Activated CD8-positive, alpha-beta memory T cell treated with anti-CD3 and anti-CD28 coated beads for 24 hours (primary cell): Measurements from ENCODE around the gene CRYZ.
A peak's percentile ranks its signal among the peaks of the same experiment; 100 is the strongest.

Experiments used
- DNase-seq: peaks from one replicate; pipeline ENCODE4 v3.0.0-alpha.2; 2020

CRYZ gene

DNA sequence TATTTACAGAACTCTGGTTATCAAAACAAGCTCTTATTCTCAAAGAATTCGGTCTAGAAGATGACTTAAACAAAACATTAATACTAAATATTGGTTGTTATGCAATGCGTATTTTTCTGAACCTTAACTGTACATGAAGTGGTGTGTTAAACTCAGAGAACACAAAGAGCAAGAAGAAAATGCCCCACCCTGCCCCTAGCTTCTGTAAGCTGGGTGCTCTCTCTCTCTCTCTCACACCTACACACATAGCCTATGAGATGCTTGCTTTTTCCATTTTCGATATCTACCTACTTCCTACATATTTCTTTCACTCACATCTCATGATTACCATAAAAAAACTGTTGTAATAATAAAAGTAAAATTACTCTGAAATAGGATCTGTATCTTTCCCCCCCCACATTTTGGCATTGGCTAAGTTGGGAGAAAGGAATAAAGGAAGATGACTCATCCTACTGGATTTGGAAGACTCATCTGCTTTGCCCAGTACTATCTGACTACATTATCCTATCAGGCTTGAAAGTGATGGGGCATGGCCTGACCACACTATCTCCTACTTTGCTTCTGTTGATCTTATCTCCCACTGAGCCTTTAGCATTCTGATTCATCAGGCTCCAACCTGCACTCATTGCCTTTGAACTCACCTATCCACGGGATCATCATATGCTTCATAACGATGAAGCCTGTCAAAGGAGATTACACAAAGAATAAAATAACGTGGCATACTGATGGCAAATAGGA is 2.9 kb downstream of the CRYZ start:
- no peak for DNase-seq

DNA sequence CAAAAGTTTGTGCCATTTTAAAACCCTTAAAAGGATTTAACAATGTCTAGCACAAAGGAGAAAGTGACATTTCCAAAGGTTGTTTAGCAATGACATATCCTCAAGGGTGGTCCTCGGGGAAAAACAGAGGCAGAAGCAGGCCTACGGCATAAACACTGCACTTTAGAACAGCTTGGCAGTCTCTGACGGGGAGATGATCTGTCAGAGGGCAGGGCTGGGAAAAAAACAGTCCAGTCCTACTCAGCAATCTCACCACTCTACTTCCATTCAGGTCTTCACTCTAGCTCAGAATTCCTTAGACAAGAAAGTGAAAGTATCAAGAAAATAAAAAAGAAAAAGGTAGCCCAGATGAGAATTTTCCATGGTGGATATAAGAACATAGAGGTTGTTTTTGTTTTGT is 4.1 kb downstream of the CRYZ start:
- DNase-seq: no peak

GRCh38 chr1:74726063-74726462 is 6.8 kb downstream of the CRYZ start:
- DNase-seq: no peak

GRCh38 chr1:74717626-74718025 is 15.2 kb downstream of the CRYZ start:
- DNase-seq: no peak

- DNase-seq: no peak
Observed at GRCh38 chr1:74716822-74717221, 16.0 kb downstream of the CRYZ start.

GRCh38 chr1:74715806-74716205 is 17.0 kb downstream of the CRYZ start:
- DNase-seq: no peak

- no peak for DNase-seq
Observed at GRCh38 chr1:74715236-74715502, 17.7 kb downstream of the CRYZ start.

- no peak for DNase-seq
Observed at GRCh38 chr1:74714429-74715235, 18.2 kb downstream of the CRYZ start.

GRCh38 chr1:74713849-74714248 is 19.0 kb downstream of the CRYZ start:
- DNase-seq: no peak

DNA sequence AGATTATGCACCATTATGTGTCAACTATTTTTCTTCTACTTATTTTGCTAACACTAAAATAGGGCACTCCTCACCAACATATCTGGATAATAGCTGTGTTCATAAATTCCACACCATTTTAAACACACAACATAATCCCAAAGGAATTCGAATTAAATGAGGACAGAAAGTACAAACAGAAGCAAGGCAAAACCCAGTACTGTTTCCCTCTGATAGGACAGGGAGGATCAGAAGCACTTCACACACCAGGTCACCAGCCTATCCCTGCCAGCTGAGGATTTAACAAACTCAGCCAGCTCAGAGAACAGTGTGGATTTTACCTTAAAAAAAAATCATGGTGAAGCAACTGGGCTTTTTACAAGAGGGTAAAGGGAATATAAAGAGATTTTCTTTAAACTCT is 20.0 kb downstream of the CRYZ start:
- no peak for DNase-seq

DNA sequence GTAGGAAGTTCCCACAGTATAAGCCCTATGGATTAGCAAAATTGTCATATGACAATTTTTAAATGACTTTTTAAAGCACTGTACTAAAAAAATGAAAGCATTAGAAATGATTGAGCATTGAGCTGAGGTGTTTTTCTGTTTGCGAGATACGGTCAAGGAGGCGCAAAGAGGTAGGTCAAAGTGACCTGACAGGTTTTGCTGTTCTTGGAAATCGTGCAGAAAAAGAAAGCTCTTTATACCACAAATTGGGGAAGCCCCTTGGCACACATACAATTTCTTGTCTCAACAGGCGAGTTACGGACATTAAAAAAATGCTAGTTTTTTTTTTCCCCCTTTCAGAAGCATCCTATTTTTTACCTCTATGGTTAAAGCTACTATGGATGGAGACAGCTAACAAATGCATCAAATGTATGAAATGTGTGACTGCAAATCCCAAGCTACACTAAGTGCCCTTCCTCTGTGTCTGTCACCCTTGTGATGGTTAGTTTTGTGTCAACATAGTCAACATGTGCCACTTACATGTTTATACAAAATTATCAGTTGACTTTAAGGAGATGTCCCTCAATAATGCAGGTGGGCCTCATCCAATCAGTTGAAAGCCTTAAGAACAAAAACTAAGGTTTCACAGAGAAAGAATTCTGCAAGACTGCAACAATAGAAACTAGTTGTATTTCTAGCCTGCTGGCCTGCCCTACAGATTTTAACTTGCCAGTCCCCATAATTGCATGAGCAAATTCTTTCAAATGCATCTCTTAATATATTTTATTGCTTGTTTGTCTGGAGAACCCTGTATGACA is 29.3 kb downstream of the CRYZ start:
- no peak for DNase-seq

DNA sequence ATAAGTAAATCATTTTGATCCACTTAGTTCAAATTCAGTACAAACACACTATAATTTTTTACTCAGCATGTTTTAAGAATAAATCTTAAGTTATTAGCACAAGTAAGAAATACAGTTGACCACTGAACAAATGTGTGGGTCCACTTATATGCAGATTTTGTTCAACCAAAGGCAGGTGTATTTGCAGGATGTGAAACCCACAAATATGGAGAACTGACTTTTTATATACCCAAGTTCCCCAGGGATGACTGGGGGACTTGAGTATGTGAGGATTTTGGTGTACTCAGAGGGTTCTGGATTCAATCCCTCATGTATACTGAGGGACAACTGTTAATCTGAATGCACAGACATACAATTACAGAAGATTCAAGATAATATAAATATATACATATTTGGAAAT is 33.5 kb downstream of the CRYZ start:
- no peak for DNase-seq

- DNase-seq: no peak
Observed at GRCh38 chr1:74697832-74698231, 35.0 kb downstream of the CRYZ start.

- no peak for DNase-seq
Observed at GRCh38 chr1:74693473-74693872, 39.4 kb downstream of the CRYZ start.

- DNase-seq: no peak
Observed at GRCh38 chr1:74690909-74691308, 41.9 kb downstream of the CRYZ start.

DNA sequence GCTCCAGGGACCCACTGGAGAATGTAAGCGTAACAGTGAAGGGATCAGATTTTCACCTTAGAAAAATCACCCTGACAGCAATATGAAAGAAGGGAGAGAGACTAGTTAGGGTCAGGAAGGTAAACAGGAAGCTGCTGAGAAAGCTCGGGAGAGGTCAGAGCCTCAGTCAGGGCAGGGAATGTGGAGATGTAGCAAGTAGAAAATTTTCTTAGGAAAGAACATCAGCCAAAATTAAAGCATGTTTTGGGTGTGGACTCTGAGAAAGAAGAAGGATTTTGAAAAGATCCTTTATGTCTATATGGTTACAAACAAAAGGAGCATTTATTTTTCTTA is 42.5 kb downstream of the CRYZ start:
- DNase-seq: no peak

GRCh38 chr1:74689621-74690363 is 43.1 kb downstream of the CRYZ start:
- peak; percentile 61 for DNase-seq

GRCh38 chr1:74686928-74687327 is 45.9 kb downstream of the CRYZ start:
- DNase-seq: no peak

DNA sequence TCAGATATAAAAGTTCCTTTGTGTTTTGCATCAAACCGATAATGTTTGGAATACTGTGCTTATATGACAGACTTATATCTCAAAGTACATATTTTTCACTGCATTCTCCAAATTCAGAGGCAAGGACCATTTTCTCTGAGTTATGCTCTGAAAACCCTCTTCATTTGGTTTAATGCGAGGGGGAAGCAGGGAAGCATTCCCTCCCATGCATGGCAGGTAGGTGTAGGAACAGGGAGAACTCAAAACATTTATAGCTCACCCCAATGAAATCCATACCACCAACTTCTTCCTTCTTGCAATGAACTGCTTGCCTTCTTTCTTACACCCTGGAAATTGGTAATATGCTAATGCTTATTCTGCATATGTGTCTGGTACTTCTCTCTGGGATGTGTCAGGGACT is 48.5 kb downstream of the CRYZ start:
- DNase-seq: no peak

- DNase-seq: no peak
Observed at GRCh38 chr1:74683656-74684055, 49.2 kb downstream of the CRYZ start.

DNA sequence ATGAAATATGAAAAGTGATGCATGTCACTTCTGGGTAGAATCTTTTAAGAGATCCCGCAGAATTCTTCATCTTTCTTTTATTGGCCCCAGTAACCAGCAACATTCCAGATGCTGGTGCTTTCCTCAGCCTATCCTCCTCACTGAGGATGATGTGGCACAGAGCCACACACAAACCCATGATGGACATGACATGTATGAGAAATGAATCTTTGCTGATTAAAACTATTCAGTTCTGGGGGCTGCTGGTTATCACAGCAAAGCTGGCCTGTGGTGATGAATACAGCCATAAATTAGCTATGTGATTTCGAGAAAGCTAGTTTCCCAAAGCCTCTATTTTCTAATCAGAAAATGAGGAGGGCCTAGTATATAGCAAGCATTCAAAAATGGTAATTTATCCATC is 51.0 kb downstream of the CRYZ start:
- no peak for DNase-seq

- no peak for DNase-seq
Observed at GRCh38 chr1:74681449-74681848, 51.4 kb downstream of the CRYZ start.

GRCh38 chr1:74681001-74681400 is 51.8 kb downstream of the CRYZ start:
- no peak for DNase-seq
